Measurements from ENCODE around the gene ATP6V1F.

- TF ChIP-seq CTCF (IDR thresholded peaks at IDR 0.05) (peak in 5 of 7 experiments; percentile 77 to 94 (median 85)), POLR2A (IDR thresholded peaks at IDR 0.05) (no peak), POLR2AphosphoS5 (IDR thresholded peaks at IDR 0.05) (no peak), EP300 (IDR thresholded peaks at IDR 0.05) (no peak)
These were observed 21.2 kb downstream of the ATP6V1F start for GRCh38 chr7:128883622-128884448.

Measured in stomach (tissue), 4 donors.